H1 (cell line): Measurements from ENCODE around the gene EXT2. TPM values are rescaled to one million over a fixed set of nuclear protein-coding genes. Genes with fewer than 3 reads are reported as not detected.
A peak's percentile ranks its signal among the peaks of the same experiment; 100 is the strongest.

ENCODE experiments used
- CTCF ChIA-PET: fragments of 300-600 bp; sonication (Branson Sonifier 250); formaldehyde crosslinking; loops from one replicate; lab custom pipeline; 2021; ENCODE audit not compliant: partially characterized antibody; lab: Charles Lee
- POLR2A ChIA-PET: fragments of 300-600 bp; sonication (Branson Sonifier 250); formaldehyde crosslinking; loops from one replicate; lab custom pipeline; 2021; ENCODE audit warnings: inconsistent platforms; ENCODE audit not compliant: partially characterized antibody; lab: Charles Lee
- DNase-seq, 2 experiments: peaks; one replicate each; pipeline versions ENCODE4 v3.0.0 to v3.0.0-alpha.2; 2010 to 2022; ENCODE audit warnings: low spot score in 2 of 2, low read depth in 1 of 2, mixed read lengths in 1 of 2
- FAIRE-seq: peaks from 2 replicates; lab custom pipeline; 2011; peaks lifted over from hg19 to GRCh38; lab: Jason Lieb, UNC
- H2AFZ ChIP-seq: 2 replicates; pipeline ENCODE4 v1.8.1; 2012; ENCODE audit warnings: low read length, inconsistent platforms
- H2AK5ac ChIP-seq: 2 replicates; pipeline ENCODE4 v1.6.1; 2013; ENCODE audit warnings: low read depth, low read length
- H2BK120ac ChIP-seq: replicated peaks from 2 replicates; pipeline ENCODE3; 2013; ENCODE audit warnings: low read depth, low read length, inconsistent platforms
- H2BK12ac ChIP-seq: 2 replicates; pipeline ENCODE4 v1.6.1; 2013; ENCODE audit warnings: low read depth, low read length
- H2BK15ac ChIP-seq: 2 replicates; pipeline ENCODE4 v1.6.1; 2013; ENCODE audit warnings: low read length
- H2BK20ac ChIP-seq: 2 replicates; pipeline ENCODE4 v1.6.1; 2013; ENCODE audit warnings: low read length
- H2BK5ac ChIP-seq: 2 replicates; pipeline ENCODE4 v1.6.1; 2013; ENCODE audit warnings: low read depth, low read length
- H3K14ac ChIP-seq: 2 replicates; pipeline ENCODE4 v1.6.1; 2013; ENCODE audit warnings: inconsistent platforms; ENCODE audit not compliant: insufficient read length
- H3K18ac ChIP-seq: 2 replicates; pipeline ENCODE4 v1.6.1; 2013; ENCODE audit warnings: low read length; ENCODE audit errors: extremely low read depth
- H3K23ac ChIP-seq: 2 replicates; pipeline ENCODE4 v1.6.1; 2013; ENCODE audit warnings: inconsistent platforms; ENCODE audit not compliant: insufficient read length
- H3K23me2 ChIP-seq: 2 replicates; pipeline ENCODE4 v1.6.1; 2013; ENCODE audit warnings: low read depth, low read length
- H3K27ac ChIP-seq: 2 replicates; pipeline ENCODE4 v1.6.1; 2011; ENCODE audit warnings: low read depth, low read length, inconsistent platforms
- H3K27me3 ChIP-seq, 4 experiments: replicated peaks in 1 of 4; 1 replicate in 1 of 4; 2 replicates in 3 of 4; pipeline versions ENCODE4 v1.6.1 to v1.8.1; 2011 to 2013; ENCODE audit warnings: low read length in 3 of 4, mild to moderate bottlenecking in 3 of 4, inconsistent platforms in 2 of 4, mixed read lengths in 2 of 4, moderate library complexity in 1 of 4; ENCODE audit not compliant: control insufficient read depth in 3 of 4, insufficient read depth in 3 of 4; ENCODE audit errors: extremely low read depth in 1 of 4
- H3K36me3 ChIP-seq, 4 experiments: 2 replicates each; pipeline versions ENCODE4 v1.6.1 to v1.8.1; 2011 to 2013; ENCODE audit warnings: mild to moderate bottlenecking in 4 of 4, low read length in 3 of 4, moderate library complexity in 2 of 4, control low read depth in 1 of 4, inconsistent platforms in 1 of 4; ENCODE audit not compliant: insufficient read depth in 4 of 4, control insufficient read depth in 2 of 4
- H3K4ac ChIP-seq: replicated peaks from 2 replicates; pipeline ENCODE3; 2013; ENCODE audit warnings: low read length, low read depth, mixed read lengths, inconsistent platforms; ENCODE audit not compliant: insufficient read length
- H3K4me1 ChIP-seq, 4 experiments: replicated peaks in 1 of 4; 1 replicate in 1 of 4; 2 replicates in 3 of 4; pipeline versions ENCODE4 v1.6.1 to v1.8.1; 2011 to 2013; ENCODE audit warnings: low read length in 3 of 4, inconsistent platforms in 2 of 4, mixed read lengths in 1 of 4; ENCODE audit not compliant: insufficient read depth in 4 of 4, control insufficient read depth in 3 of 4
- H3K4me2 ChIP-seq, 2 experiments: 2 replicates each; pipeline versions ENCODE4 v1.6.1 to v1.8.1; 2011 to 2013; ENCODE audit warnings: low read depth in 2 of 2, low read length in 2 of 2, control low read depth in 1 of 2, inconsistent platforms in 1 of 2, mild to moderate bottlenecking in 1 of 2; ENCODE audit not compliant: insufficient read depth in 1 of 2
- H3K4me3 ChIP-seq, 4 experiments: fragments of 200-600, 300-600 bp in 1 of 4; sonication (generic), shearing (Covaris generic), sonication (Bioruptor Twin) in 1 of 4; 2 replicates each; pipeline versions ENCODE4 v1.5.1 to v1.8.1; 2011 to 2016; ENCODE audit warnings: low read length in 4 of 4, low read depth in 3 of 4, control low read depth in 2 of 4, inconsistent platforms in 2 of 4, mild to moderate bottlenecking in 2 of 4, mixed read lengths in 1 of 4, moderate library complexity in 1 of 4; ENCODE audit not compliant: insufficient read depth in 2 of 4; ENCODE audit errors: extremely low read depth in 1 of 4
- H3K56ac ChIP-seq: replicated peaks from 2 replicates; pipeline ENCODE3; 2013; ENCODE audit warnings: low read depth, mild to moderate bottlenecking, mixed read lengths, low read length, inconsistent platforms; ENCODE audit not compliant: insufficient read length
- H3K79me1 ChIP-seq: 2 replicates; pipeline ENCODE4 v1.6.1; 2013; ENCODE audit warnings: low read depth, low read length, control low read depth
- H3K79me2 ChIP-seq, 2 experiments: 2 replicates each; pipeline versions ENCODE4 v1.6.1 to v1.8.1; 2012 to 2013; ENCODE audit warnings: low read length in 2 of 2, mild to moderate bottlenecking in 2 of 2, inconsistent platforms in 1 of 2; ENCODE audit not compliant: insufficient read depth in 2 of 2, control insufficient read depth in 1 of 2
- H3K9ac ChIP-seq, 4 experiments: replicated peaks in 1 of 4; 1 replicate in 1 of 4; 2 replicates in 3 of 4; pipeline versions ENCODE4 v1.6.1 to v1.8.1; 2011 to 2013; ENCODE audit warnings: low read depth in 3 of 4, low read length in 3 of 4, control low read depth in 2 of 4, mild to moderate bottlenecking in 2 of 4, moderate library complexity in 2 of 4, inconsistent platforms in 1 of 4; ENCODE audit errors: extremely low read depth in 1 of 4
- H3K9me3 ChIP-seq, 2 experiments: 2 replicates each; pipeline versions ENCODE4 v1.6.1 to v1.8.1; 2012 to 2013; ENCODE audit warnings: mild to moderate bottlenecking in 2 of 2, moderate library complexity in 2 of 2, control low read depth in 1 of 2, inconsistent platforms in 1 of 2, low read depth in 1 of 2, low read length in 1 of 2, mixed read lengths in 1 of 2; ENCODE audit not compliant: insufficient read depth in 2 of 2
- H4K20me1 ChIP-seq, 2 experiments: replicated peaks in 1 of 2; 2 replicates each; pipeline versions ENCODE3 to v1.8.1; 2011 to 2013; ENCODE audit warnings: inconsistent platforms in 2 of 2, low read length in 2 of 2, mild to moderate bottlenecking in 1 of 2; ENCODE audit not compliant: insufficient read depth in 2 of 2, control insufficient read depth in 1 of 2
- H4K5ac ChIP-seq: 2 replicates; pipeline ENCODE4 v1.6.1; 2013; ENCODE audit warnings: low read length, low read depth, mixed read lengths, inconsistent platforms; ENCODE audit not compliant: insufficient read length
- H4K8ac ChIP-seq: 2 replicates; pipeline ENCODE4 v1.8.0; 2013; ENCODE audit warnings: mild to moderate bottlenecking, moderate library complexity, low read length, inconsistent platforms; ENCODE audit not compliant: insufficient read depth; ENCODE audit errors: extremely low read depth
- H4K91ac ChIP-seq: replicated peaks from 2 replicates; pipeline ENCODE3; 2013; ENCODE audit warnings: low read length, mixed read lengths, inconsistent platforms; ENCODE audit not compliant: insufficient read length
- CHD1 ChIP-seq: IDR thresholded peaks from 2 replicates; pipeline ENCODE4 v1.6.1; 2012; ENCODE audit warnings: low read depth, low read length, improper control_type of control experiment
- CTCF ChIP-seq, 3 experiments: IDR thresholded peaks; 1 replicate in 2 of 3; 2 replicates in 1 of 3; pipeline versions ENCODE4 v1.5.1 to v1.6.1; 2011; ENCODE audit warnings: low read length in 3 of 3, mild to moderate bottlenecking in 3 of 3, inconsistent platforms in 2 of 3, low read depth in 1 of 3, moderate library complexity in 1 of 3; ENCODE audit not compliant: insufficient read depth in 1 of 3; ENCODE audit errors: control extremely low read depth in 1 of 3
- HDAC2 ChIP-seq, 2 experiments: fragments of 300-600 bp in 1 of 2; sonication (generic) in 1 of 2; IDR thresholded peaks; 2 replicates each; pipeline ENCODE4 v1.6.1; 2011 to 2012; ENCODE audit warnings: low read depth in 2 of 2, low read length in 2 of 2, mild to moderate bottlenecking in 2 of 2, moderate library complexity in 2 of 2, borderline replicate concordance in 1 of 2, inconsistent platforms in 1 of 2
- KDM1A ChIP-seq: fragments of 200-600, 300-600 bp; sonication (generic); IDR thresholded peaks from 2 replicates; pipeline ENCODE4 v1.7.1; 2016; ENCODE audit warnings: mild to moderate bottlenecking, low read length, borderline replicate concordance
- NRF1 ChIP-seq: IDR thresholded peaks from 2 replicates; pipeline ENCODE4 v1.6.1; 2011; ENCODE audit warnings: mild to moderate bottlenecking, low read depth, low read length, improper control_type of control experiment
- SAP30 ChIP-seq: fragments of 300-600 bp; sonication (generic); IDR thresholded peaks from 2 replicates; pipeline ENCODE4 v1.7.1; 2012; ENCODE audit warnings: low read length, moderate library complexity, mild to moderate bottlenecking, inconsistent platforms; ENCODE audit not compliant: insufficient read depth, insufficient replicate concordance
- WGBS, 2 experiments: shearing (Covaris generic) in 1 of 2; methylation state at CpG; one replicate each; pipeline versions ENCODE4 v1.1.6 to v1.1.7; 2013 to 2015; ENCODE audit warnings: low lambda C conversion rate in 2 of 2, mixed read lengths in 2 of 2, inconsistent platforms in 1 of 2, low coverage in 1 of 2, missing lambda C conversion rate in 1 of 2; ENCODE audit not compliant: insufficient replicate concordance in 2 of 2, insufficient coverage in 1 of 2, insufficient read length in 1 of 2; ENCODE audit errors: extremely low coverage in 1 of 2, missing lambda C conversion rate in 1 of 2; 5-methylcytosine and 5-hydroxymethylcytosine counted together
- polyA plus RNA-seq, 7 experiments: library from polyadenylated mRNA; depleted of rRNA in 3 of 7; stranded (reverse) in 5 of 7; unstranded in 2 of 7; fragments of >200 nt in 5 of 7; fragments of 200-250 nt in 2 of 7; gene quantifications; 1 replicate in 5 of 7; 2 replicates in 1 of 7; 4 replicates in 1 of 7; pipeline versions ENCODE4 v1.2.1 to v1.2.3, GENCODE V29; 2011 to 2013; ENCODE audit warnings: missing spikeins in 2 of 7, mixed read lengths in 2 of 7
- total RNA-seq: library from RNA; stranded (reverse); fragmentation: NEBNext Ultra II Directional; extraction: Animal tissue kit (Norgen Biotek cat#: 25700); gene quantifications from 2 replicates; pipeline ENCODE4 v1.2.1, GENCODE V29; 2021

Gene EXT2
- total and polyA plus RNA-seq, 2 of the 8 experiments (the other 6 are each of a cell fraction or from before 2014, with no cell fraction given): 29.8 to 42.8 TPM

GRCh38 chr11:44271286-44271685 lies 175.8 kb downstream of the EXT2 start:
- H3K79me2 ChIP-seq: no peaks in the 10 kb centered on the region
- H2BK15ac ChIP-seq: no peak overlapping the region
- H2BK5ac ChIP-seq: no peak overlapping the region
- FAIRE-seq (no peak), DNase-seq (no peak)
- no peaks in the 10 kb centered on the region for H3K9me3 ChIP-seq
- no peak for TF ChIP-seq HDAC2 (IDR thresholded peaks at IDR 0.05; ENCODE audit: borderline replicate concordance in 1 of 2, low read depth in 2 of 2, low read length in 2 of 2)
- TF ChIP-seq CHD1: no peak
- no peak for TF ChIP-seq NRF1
- TF ChIP-seq KDM1A: 0 out of 2 replicates have a peak, but pooled peaks have one; percentile 16
- no peak for TF ChIP-seq CTCF (IDR thresholded peaks at IDR 0.05; ENCODE audit: control extremely low read depth in 1 of 3, insufficient read depth in 1 of 3, low read depth in 1 of 3, low read length in 3 of 3)
- no peak for TF ChIP-seq SAP30
- no peak overlapping the region for H3K4ac ChIP-seq
- no peak overlapping the region for H2AK5ac ChIP-seq
- no peaks in the 10 kb centered on the region; a peak in 1 of 7 replicates for H3K4me1 ChIP-seq
- H3K27me3 ChIP-seq: no peaks in the 10 kb centered on the region
- H3K23me2 ChIP-seq: peaks cover 6% of the 10 kb centered on the region; the same call in 1 of the 2 replicates
- 92% methylated on average over 6 of the region's 6 CpGs; no CpG with 5 or more reads in 1 of the 2 experiments for WGBS, 2 experiments
- no peak overlapping the region for H2BK12ac ChIP-seq
- no peak overlapping the region for H2BK20ac ChIP-seq
- no peaks in the 10 kb centered on the region for H3K79me1 ChIP-seq
- H3K36me3 ChIP-seq: no peaks in the 10 kb centered on the region
- no peak overlapping the region for H4K91ac ChIP-seq
- POLR2A ChIA-PET: no interaction called here
- no peak overlapping the region for H2BK120ac ChIP-seq
- H2AFZ ChIP-seq: no peak overlapping the region
- no peaks in the 10 kb centered on the region for H4K20me1 ChIP-seq
- no peak overlapping the region for H3K56ac ChIP-seq
- H4K5ac ChIP-seq: no peak overlapping the region
- CTCF ChIA-PET: interaction anchor here (2.6 to 4.2 kb wide), 2 partner anchors 15 to 138 kb away, joined by 9 to 20 read pairs; no protein-coding TSS in a partner anchor
- no peak overlapping the region for H3K18ac ChIP-seq
- H3K4me2 ChIP-seq: no peak overlapping the region
- H3K27ac ChIP-seq: no peak overlapping the region
- H3K9ac ChIP-seq: no peak overlapping the region
- H3K23ac ChIP-seq: no peak overlapping the region
- no peak overlapping the region for H4K8ac ChIP-seq
- no peak overlapping the region for H3K14ac ChIP-seq
- no peak overlapping the region for H3K4me3 ChIP-seq
